ENCODE data around the gene IPO13.

Gene IPO13

GRCh38 chr1:43973981-43974442, 27.3 kb downstream of the IPO13 start:
- no peak for DNase-seq (ENCODE audit: low read depth)

DNA sequence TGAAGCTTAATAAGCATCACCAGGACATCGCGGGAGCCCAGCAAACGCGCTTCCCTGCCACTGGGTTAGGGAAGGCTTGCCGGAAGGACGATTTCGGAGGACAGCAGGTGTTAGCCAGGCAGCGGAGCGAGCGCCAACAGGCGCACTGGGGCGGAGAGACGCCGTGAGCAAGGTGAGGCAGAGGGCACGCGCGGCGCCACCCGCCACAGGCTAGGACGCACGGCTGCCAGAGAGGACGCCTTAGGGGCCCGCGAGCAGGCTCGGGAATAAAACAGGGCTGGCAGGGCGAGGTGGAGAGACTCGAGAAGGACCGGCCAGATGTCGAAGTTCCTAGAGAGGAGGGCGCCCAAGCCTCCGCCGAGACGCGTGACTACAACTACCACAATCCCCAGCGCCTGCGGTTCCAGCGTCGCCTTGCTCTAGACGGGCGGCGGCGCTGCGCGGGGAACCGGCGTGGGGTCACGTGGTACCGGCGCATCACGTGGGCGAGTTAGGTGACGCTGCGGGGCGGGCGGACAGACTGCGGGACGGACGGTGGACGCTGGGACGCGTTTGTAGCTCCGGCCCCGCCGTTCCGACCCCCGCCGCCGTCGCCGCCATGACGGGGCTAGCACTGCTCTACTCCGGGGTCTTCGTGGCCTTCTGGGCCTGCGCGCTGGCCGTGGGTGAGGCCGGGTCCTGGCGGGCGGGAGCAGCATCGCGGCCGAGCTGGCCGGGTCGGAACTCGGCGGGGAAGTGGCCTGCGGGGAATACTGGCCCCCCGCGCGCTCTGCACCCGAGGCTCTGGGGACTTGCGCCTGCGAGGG, 27.9 kb downstream of the IPO13 start, which contains the start of gene ATP6V0B:
Gene ATP6V0B (plus strand): TSS at position 518 of the 806 bp plus-strand sequence. CDS start 81 bp downstream, at position 599.
- peak; percentile 83 for DNase-seq (ENCODE audit: low read depth)

DNA sequence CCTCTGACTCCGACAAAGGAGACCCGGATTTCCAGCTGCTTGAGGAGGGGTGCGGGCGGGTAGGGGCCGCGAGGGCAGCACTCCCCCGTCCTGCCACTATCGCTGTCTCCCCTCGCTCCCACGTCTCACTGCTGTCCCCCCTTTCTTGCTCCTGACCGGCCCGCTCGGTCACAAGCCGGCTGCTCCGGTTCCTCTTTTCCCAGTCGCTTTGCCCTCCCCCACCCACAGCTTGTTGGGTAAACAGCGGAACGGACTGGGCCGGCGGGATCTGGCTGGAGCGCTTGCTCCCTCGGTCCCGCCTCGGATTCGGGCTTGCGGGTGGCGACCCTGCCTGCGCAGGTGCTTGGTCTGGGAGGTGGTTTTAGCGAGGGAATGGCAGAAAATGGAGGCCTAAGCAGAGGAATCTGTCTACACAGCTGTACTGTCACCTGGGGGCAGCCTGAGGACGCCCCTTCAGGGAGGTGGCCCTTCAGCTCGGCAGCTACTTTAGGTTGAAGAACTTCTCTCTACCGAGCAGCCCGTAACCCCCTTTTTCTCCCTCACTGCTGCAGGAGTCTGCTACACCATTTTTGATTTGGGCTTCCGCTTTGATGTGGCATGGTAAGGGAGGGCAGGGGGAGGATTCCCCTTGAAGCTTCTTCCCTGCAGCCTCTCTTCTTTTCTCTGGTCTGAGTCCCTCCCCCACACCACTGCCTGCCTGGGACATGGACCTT, 28.7 kb downstream of the IPO13 start:
- DNase-seq (ENCODE audit: low read depth): no peak

GRCh38 chr1:43976045-43976444, 29.3 kb downstream of the IPO13 start:
- DNase-seq (ENCODE audit: low read depth): no peak

DNA sequence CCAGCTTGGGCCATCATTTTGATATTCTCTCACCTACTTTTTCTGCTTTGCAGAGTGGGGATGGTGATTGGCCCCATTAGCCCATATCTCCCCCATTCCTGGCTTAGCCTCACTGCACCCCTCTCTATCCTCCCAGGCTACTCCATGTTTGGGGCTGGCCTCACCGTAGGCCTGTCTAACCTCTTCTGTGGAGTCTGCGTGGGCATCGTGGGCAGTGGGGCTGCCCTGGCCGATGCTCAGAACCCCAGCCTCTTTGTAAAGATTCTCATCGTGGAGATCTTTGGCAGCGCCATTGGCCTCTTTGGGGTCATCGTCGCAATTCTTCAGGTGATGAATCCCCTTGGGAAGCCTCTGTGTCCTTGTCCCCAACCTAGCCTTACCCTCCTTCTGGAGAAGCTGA, 30.1 kb downstream of the IPO13 start:
- DNase-seq (ENCODE audit: low read depth): no peak

GRCh38 chr1:43977376-43978263, 30.9 kb downstream of the IPO13 start:
- DNase-seq (ENCODE audit: low read depth): no peak

- DNase-seq (ENCODE audit: low read depth): no peak
Measured at GRCh38 chr1:43978264-43978550, 31.5 kb downstream of the IPO13 start.

DNA sequence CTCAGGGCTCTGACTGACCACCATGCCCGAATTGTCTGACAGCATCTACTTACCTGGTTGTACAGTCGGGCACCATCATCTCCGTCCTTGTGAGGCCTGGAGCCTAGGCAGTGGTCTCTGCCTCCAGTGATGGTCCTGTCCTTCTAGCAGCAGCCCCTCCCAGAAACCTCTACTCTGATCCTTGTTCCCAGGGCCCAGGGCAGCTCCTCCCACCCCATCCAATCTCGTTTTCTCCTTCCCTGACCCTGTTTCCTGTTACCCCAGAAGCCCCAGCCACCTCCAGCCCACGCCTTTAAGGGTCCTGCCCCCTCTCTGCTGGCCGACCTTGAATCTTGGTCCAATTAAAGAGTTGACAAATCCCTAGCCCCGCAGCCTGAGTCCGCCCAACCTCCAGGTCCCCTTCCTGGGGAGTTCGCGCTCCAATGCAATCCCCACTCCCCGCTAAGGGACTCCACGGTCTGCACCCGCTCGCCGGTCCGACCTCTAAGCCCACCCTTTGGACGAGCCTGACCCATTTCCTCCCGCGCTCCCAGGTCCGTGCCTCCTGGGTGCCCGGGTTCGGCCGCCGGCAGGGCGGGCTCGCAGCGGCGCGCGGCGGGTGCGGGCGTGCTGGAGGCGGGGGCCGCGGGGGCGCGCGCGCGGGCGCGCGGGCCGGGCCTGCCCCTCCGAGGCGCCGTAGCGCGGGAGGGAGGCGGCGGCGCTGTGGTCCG, 32.0 kb downstream of the IPO13 start, which contains the start of gene B4GALT2:
Gene B4GALT2 (plus strand): TSS at position 660 of the 710 bp plus-strand sequence. CDS start 1,951 bp downstream, outside the sequence.
- DNase-seq (ENCODE audit: low read depth): no peak

DNA sequence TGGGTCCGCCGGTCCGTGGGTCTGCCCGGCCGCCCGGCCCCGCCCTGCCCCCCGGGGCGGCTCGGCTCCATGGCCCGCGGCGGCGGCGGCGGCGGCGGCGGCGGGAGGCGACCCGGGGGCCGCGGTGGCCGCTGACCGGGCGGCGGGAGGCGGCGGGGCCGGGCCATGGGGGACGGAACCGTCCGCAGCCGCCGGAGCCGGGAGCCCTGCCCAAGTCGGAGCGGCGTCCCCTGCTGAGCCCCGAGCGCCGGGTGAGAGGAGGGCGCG, 32.4 kb downstream of the IPO13 start:
- DNase-seq (ENCODE audit: low read depth): no peak

DNA sequence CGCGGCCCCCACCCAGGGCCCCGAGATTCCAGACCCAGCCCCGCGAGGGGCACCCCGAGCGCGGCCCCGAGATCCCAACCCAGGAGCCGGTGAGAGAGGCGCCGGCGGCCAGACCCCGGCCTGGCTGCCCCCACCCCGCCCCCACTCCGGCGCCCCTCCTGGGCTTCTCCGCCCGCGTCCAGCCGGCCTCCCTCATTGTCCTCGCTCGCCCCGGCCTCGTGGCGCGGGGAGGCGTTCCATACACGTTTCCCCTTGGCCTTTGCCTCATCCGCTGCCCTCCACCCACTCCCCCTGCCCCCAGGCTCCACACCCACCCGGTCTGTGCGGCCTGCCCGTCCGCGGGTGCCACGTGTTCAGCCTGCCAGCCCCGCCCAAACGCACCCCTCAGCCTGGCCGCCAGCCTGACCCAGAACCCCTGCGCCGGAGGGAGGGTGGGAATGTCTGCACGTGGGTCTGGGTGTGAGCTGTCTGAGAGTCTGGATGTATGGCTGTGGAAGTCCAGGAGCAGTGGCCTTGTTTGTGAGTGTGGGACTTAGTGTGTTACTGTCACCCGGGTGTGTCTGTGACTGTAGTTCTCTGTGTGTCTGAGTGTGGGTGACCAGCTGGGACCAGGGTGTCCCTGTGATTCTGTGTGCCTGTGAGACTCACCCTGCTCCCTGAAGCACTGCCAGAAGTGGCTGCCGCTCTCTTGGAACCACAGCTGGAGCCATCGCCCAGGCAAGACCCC, 32.9 kb downstream of the IPO13 start:
- DNase-seq (ENCODE audit: low read depth): no peak

- DNase-seq (ENCODE audit: low read depth): no peak
Measured at GRCh38 chr1:43980255-43981134, 33.7 kb downstream of the IPO13 start.

DNA sequence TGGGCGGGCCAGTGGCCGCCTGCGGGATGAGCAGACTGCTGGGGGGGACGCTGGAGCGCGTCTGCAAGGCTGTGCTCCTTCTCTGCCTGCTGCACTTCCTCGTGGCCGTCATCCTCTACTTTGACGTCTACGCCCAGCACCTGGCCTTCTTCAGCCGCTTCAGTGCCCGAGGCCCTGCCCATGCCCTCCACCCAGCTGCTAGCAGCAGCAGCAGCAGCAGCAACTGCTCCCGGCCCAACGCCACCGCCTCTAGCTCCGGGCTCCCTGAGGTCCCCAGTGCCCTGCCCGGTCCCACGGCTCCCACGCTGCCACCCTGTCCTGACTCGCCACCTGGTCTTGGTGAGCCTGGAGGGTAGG, 34.4 kb downstream of the IPO13 start:
- DNase-seq (ENCODE audit: low read depth): no peak

DNA sequence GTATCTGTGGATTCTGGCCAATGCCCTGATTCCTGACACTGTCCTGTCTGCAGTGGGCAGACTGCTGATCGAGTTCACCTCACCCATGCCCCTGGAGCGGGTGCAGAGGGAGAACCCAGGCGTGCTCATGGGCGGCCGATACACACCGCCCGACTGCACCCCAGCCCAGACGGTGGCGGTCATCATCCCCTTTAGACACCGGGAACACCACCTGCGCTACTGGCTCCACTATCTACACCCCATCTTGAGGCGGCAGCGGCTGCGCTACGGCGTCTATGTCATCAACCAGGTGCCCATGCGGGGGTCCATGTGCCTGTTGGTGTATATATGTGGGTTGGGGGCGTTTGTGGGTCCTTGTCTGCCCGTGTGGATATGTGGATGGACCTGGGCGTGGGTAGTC, 34.9 kb downstream of the IPO13 start:
- no peak for DNase-seq (ENCODE audit: low read depth)

DNA sequence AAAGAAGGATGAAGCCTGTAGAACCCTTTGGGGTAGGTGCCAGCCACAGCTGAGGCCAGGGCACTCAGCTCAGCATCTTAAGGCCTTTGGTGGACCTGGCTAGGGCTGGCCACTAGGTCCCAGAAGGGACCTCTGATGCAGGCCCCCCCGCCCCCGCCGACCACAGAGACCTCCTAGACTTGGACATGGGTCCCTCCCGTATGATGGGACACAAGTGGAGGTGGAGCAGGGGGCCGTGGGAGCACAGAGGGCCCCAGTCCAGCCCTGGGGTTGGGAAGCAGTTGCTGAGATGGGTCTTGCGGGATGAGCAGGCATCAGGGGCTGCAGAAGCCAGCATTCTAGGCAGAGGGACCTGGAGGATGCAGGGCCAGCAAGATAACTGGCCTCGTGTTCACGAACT, 35.5 kb downstream of the IPO13 start:
- DNase-seq (ENCODE audit: low read depth): no peak

DNA sequence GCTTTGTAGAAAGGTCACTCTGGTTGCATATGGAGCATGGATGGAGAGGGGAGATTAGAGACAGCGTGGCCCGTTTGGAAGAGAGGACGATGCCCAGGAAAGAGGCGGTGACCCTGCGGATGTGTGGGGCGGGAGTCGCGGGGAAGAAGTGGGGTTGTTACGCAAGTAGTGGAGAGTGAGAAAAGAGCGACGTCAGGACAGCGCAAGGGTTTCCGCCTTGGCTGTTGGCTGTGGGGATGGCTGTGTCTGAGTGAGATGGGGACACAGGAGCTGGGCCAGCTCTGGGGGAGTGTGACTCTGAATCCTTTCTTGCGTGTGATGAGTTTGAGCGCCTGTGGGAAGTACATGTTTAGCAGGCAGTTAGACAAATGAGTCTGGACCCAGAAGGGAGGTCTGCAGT, 36.1 kb downstream of the IPO13 start:
- no peak for DNase-seq (ENCODE audit: low read depth)

DNA sequence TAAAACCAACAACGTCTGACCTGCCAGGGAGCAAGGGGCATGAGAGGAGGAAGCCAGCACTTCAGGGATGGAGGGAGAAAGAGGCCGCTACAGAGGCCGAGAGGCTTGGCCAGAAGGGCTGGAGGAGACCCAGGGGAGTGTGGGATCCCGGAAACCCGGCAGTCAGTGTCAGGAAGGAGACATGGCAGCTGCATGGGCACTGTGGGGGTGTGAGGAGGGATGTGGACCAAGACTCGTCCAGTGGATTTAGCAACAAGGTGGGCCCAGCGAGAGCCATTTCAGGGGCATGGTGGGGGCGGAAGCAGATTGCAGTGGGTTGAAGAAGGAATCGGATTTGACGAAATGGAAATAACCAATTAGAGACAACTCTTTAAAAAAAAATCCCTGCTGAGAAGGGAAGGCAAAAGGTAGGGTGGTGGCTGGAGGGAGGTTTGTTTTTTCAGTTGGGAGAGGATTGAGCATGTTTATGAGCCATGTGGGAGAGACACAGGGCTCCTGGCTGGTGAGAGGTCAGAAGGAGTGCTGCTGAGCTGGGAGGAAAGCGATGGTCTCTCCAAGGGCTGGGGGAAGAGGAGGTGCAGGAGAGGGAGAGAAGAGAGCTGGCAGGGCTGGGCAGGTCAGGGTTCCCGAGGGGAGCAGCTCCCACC, 36.6 kb downstream of the IPO13 start:
- DNase-seq (ENCODE audit: low read depth): no peak

DNA sequence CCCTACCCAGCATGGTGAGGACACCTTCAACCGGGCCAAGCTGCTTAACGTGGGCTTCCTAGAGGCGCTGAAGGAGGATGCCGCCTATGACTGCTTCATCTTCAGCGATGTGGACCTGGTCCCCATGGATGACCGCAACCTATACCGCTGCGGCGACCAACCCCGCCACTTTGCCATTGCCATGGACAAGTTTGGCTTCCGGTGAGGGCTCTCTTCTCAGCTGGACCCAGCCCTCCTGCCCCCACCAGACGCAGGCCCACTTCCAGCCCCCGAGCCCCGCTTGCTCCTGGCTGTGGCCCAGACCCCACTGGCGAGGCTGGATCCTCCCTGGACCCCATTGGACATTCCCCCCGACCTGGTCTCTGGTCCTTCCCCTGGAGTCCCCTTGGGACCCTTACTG, 38.1 kb downstream of the IPO13 start:
- no peak for DNase-seq (ENCODE audit: low read depth)

DNA sequence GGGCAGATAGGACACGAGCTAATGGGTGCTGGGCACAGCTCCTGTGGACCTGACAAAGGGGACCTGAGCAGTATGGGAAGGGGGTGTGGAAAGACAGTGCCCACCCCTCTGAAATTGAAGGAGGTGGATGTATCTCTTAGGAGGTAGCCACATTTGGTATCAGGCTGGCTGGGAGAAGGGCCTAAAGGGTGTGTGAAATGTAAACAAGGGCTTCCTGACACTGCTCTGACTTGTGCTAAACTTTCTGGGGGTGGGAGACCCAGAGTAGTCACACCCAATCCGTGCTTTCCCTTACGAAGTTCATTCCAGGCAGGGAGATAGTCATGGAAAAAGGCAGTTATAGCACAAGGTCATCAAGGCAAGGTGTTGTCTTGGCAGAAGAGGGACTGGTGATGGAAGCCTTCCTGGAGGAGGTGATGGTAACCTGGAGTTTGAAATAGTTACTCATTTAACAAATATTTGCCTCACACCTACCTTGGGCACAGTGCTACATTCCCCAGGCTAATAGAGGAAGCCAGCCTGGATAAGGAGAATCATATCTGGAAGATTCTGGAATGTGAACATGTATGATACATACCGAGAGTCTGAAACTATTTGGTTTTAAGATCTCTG, 39.3 kb downstream of the IPO13 start:
- DNase-seq (ENCODE audit: low read depth): no peak

DNA sequence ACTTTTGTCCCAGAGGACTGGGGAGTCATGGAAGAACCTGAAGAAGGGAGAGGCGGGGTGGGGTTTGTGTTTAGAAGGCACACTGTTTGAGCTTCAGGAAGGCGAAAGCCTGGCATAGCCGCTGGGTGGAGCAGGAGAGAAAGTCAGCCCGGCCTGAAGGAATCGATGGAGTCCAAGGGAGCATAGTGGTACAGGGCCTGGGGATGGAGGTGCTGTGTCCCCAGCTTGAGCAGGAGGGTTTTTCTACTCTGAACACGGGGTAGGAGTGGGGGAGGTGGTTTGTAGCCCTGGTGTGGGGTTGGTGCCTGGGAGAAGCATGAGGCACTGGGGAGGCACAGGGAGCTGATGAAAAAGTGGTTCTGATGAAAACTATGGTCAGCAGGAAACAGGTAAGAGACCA, 40.0 kb downstream of the IPO13 start:
- DNase-seq (ENCODE audit: low read depth): no peak
